Esophagus squamous epithelium (tissue), 5 donors: ENCODE data around the gene KLHL40. TPM values are rescaled to one million over a fixed set of nuclear protein-coding genes. Genes with fewer than 3 reads are reported as not detected.
"Not testable (repeated sequence)": the region's sequence is repeated elsewhere in the genome, so short reads cannot be mapped to it uniquely, and the experiment has no call there.

Experiments
- DNase-seq: peaks from one replicate; lab custom pipeline; 2025; lab: John Stamatoyannopoulos, UW
- H3K27ac ChIP-seq, 4 donors: fragments of 200-600 bp; sonication (generic); one replicate each; pipeline ENCODE4 v1.5.1; 2016 to 2019; ENCODE audit warnings: mild to moderate bottlenecking in 1 of 4
- H3K27me3 ChIP-seq, 4 donors: fragments of 200-600 bp; sonication (generic); 1 replicate in 3 of 4; 2 replicates in 1 of 4; pipeline versions ENCODE4 v1.5.1 to v1.6.0; 2017 to 2021; ENCODE audit warnings: antibody characterized with exemption in 1 of 4
- H3K36me3 ChIP-seq, 3 donors: fragments of 200-600 bp; sonication (generic); one replicate each; pipeline ENCODE4 v1.5.1; 2016 to 2019
- H3K4me1 ChIP-seq, 3 donors: fragments of 200-600 bp; sonication (generic); one replicate each; pipeline ENCODE4 v1.5.1; 2017 to 2019
- H3K4me3 ChIP-seq, 4 donors: fragments of 200-600 bp; sonication (generic); 1 replicate in 3 of 4; 2 replicates in 1 of 4; pipeline ENCODE4 v1.5.1; 2016 to 2019; ENCODE audit warnings: mild to moderate bottlenecking in 2 of 4, moderate library complexity in 1 of 4
- H3K9me3 ChIP-seq, 3 donors: fragments of 200-600 bp; sonication (generic); one replicate each; pipeline ENCODE4 v1.5.1; 2016 to 2019
- CTCF ChIP-seq, 6 experiments: fragments of 450-650 bp in 4 of 6; fragments of 200-600 bp in 2 of 6; sonication (generic) in 2 of 6; IDR thresholded peaks; one replicate each; pipeline ENCODE4 v1.5.1; 2016 to 2019; ENCODE audit warnings: antibody characterized with exemption in 6 of 6, mild to moderate bottlenecking in 4 of 6, moderate library complexity in 4 of 6
- POLR2A ChIP-seq, 4 donors: fragments of 450-650 bp; IDR thresholded peaks; one replicate each; pipeline ENCODE4 v1.6.1; 2017; ENCODE audit warnings: antibody characterized with exemption in 4 of 4, mild to moderate bottlenecking in 4 of 4, moderate library complexity in 3 of 4
- WGBS, 2 donors: methylation state at CpG; one replicate each; pipeline ENCODE4 v1.1.5; 2018; 5-methylcytosine and 5-hydroxymethylcytosine counted together
- intact Hi-C: fragments of 100-400 bp; cut with DNase I; formaldehyde crosslinking; loops from one replicate; pipeline ENCODE4 v1.15.0; 2022
- total RNA-seq, 4 donors: library from RNA; depleted of rRNA; stranded (reverse); fragments of >200 nt; gene quantifications; one replicate each; pipeline ENCODE4 v1.1.0, GENCODE V29; 2016
- donor health status: DM: yes; HTN: yes; CAD: no.

Gene KLHL40
- total RNA-seq, 4 donors from 2014 or later: not detected

- intact Hi-C loops: no loop called here
- TF ChIP-seq POLR2A (IDR thresholded peaks at IDR 0.05): no peak
- no peak for TF ChIP-seq CTCF (IDR thresholded peaks at IDR 0.05)
- no peaks in the 10 kb centered on the region for H3K4me1 ChIP-seq
- H3K27ac ChIP-seq: no peak overlapping the region
- no peaks in the 10 kb centered on the region for H3K9me3 ChIP-seq
- H3K27me3 ChIP-seq: no peaks in the 10 kb centered on the region
- H3K4me3 ChIP-seq: no peak overlapping the region
- WGBS, 2 donors: 20 to 31% methylated on average over 5 to 6 of the region's 6 CpGs
- H3K36me3 ChIP-seq: no peaks in the 10 kb centered on the region
- DNase-seq: no peak
Observed at GRCh38 chr3:42719002-42719401, 33.7 kb downstream of the KLHL40 start.

GRCh38 chr3:42720126-42720525 is 34.8 kb downstream of the KLHL40 start:
- intact Hi-C loops: no loop called here
- Histone ChIP-seq H3K9me3 (no peaks in the 10 kb centered on the region), H3K27me3 (no peaks in the 10 kb centered on the region), H3K36me3 (no peaks in the 10 kb centered on the region), H3K4me1 (no peaks in the 10 kb centered on the region), H3K27ac (no peak overlapping the region), H3K4me3 (no peak overlapping the region)
- TF ChIP-seq CTCF (IDR thresholded peaks at IDR 0.05) (no peak), POLR2A (IDR thresholded peaks at IDR 0.05) (no peak)
- DNase-seq: no peak
- 75 to 81% methylated on average over 4 of the region's 4 CpGs for WGBS, 2 donors

- 38 to 42% methylated on average over 1 of the region's 1 CpG for WGBS, 2 donors
- no peaks in the 10 kb centered on the region for H3K36me3 ChIP-seq
- intact Hi-C loops: no loop called here
Observed at GRCh38 chr3:42721690-42722089, 36.4 kb downstream of the KLHL40 start.

GRCh38 chr3:42722442-42722841 is 37.1 kb downstream of the KLHL40 start:
- H3K4me3 ChIP-seq, DNase-seq, H3K27me3 ChIP-seq, H3K36me3 ChIP-seq, H3K4me1 ChIP-seq, H3K27ac ChIP-seq, intact Hi-C loops, H3K9me3 ChIP-seq: not testable (repeated sequence)
- 69 to 70% methylated on average over 3 of the region's 3 CpGs for WGBS, 2 donors

More at GRCh38 chr3:42721690-42722089, 36.4 kb downstream of the KLHL40 start:
- no peak for DNase-seq
- Histone ChIP-seq H3K4me1 (no peaks in the 10 kb centered on the region), H3K27ac (no peak overlapping the region), H3K4me3 (no peak overlapping the region), H3K27me3 (no peaks in the 10 kb centered on the region), H3K9me3 (no peaks in the 10 kb centered on the region)
- no peak for TF ChIP-seq POLR2A (IDR thresholded peaks at IDR 0.05)

GRCh38 chr3:42723219-42723618 is 37.9 kb downstream of the KLHL40 start:
- 90 to 91% methylated on average over 2 of the region's 2 CpGs for WGBS, 2 donors
- TF ChIP-seq CTCF (IDR thresholded peaks at IDR 0.05) (no peak), POLR2A (IDR thresholded peaks at IDR 0.05) (no peak)
- intact Hi-C loops: no loop called here

GRCh38 chr3:42725454-42725853 is 40.1 kb downstream of the KLHL40 start:
- WGBS, 2 donors: 75 to 90% methylated on average over 2 of the region's 2 CpGs
- H3K36me3 ChIP-seq: no peaks in the 10 kb centered on the region
- no peak overlapping the region for H3K4me3 ChIP-seq
- no peaks in the 10 kb centered on the region for H3K27me3 ChIP-seq
- H3K27ac ChIP-seq: no peak overlapping the region
- intact Hi-C loops: no loop called here
- H3K4me1 ChIP-seq: peaks cover 0 to 18% (median 0%) of the 10 kb centered on the region in 3 donors
- TF ChIP-seq POLR2A (IDR thresholded peaks at IDR 0.05) (no peak), CTCF (IDR thresholded peaks at IDR 0.05) (no peak)
- no peaks in the 10 kb centered on the region for H3K9me3 ChIP-seq
- DNase-seq: no peak

More at GRCh38 chr3:42723219-42723618, 37.9 kb downstream of the KLHL40 start:
- no peak overlapping the region for H3K4me3 ChIP-seq
- H3K9me3 ChIP-seq: no peaks in the 10 kb centered on the region
- DNase-seq: no peak
- H3K27me3 ChIP-seq: no peaks in the 10 kb centered on the region
- no peak overlapping the region for H3K27ac ChIP-seq
- H3K36me3 ChIP-seq: no peaks in the 10 kb centered on the region
- H3K4me1 ChIP-seq: peaks cover 0 to 4% (median 0%) of the 10 kb centered on the region in 3 donors
